ENCODE data around the gene RTL9. TPM values are rescaled to one million over a fixed set of nuclear protein-coding genes. Genes with fewer than 3 reads are reported as not detected.
"Not testable (repeated sequence)": the region's sequence is repeated elsewhere in the genome, so short reads cannot be mapped to it uniquely, and the experiment has no call there.

The RTL9 gene
- total RNA-seq, 2 experiments from 2014 or later: not detected

DNA sequence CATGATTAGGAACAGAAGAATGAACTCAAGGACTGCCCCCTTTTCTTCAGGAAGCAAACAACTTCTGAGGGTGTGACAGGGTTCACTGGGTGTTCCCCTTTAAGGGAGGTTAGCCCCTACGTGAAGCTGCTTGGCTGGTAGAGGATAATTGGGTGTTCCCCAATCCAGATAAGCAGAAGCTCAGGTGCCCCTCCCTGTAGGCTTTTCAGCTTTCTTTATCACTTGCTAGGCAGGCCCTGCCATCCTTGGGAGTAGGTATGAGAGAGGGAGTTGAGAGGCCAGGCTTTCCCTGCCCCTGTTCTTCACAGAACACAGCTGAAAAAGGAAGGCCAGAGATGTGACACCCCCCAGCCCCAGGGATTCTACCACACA is 44.2 kb downstream of the RTL9 start:
- POLR2A ChIA-PET: no interaction called here
- CTCF ChIA-PET: interaction anchor here (2.1 kb wide), 1 partner anchor 10 kb away, joined by 6 read pairs; no protein-coding TSS in a partner anchor

DNA sequence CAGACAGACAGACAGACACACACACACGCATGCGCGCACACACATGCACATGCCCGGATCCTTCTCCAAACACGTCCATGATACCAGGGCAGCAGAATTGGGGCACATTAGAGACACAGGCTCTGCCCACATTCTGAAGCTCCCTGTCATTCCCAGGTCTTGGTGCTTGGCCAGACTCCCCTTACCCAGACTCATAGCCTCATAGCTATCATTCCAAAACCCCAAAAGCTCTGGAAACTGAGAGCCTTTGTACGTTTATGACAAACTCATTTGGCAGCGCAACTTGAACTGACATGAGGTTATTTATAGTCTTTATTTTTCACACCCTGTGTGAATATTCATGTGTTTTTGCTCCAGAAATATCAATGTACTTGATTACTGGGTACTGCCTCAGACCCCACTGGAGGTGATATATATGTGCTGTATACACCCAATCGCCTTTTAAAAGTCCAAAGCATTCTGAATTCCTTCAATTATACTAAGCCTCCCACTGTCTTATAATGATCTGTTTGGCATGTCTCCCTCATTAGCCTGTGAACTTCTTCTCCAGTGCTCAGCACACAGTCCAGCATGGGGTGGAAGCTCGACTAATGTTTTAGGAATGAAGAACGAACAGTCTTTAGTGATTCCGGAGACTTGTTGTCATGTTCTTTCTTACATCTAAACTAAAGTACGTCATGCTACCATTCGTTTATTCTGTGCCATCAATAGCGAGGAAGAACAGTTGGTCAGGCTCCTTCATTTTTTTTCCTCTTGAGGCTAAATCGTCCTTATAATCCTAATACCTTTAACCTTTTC is 45.0 kb downstream of the RTL9 start:
- CTCF ChIA-PET: interaction anchor here (1.0 to 2.1 kb wide), 2 partner anchors 9 to 238 kb away, joined by 3 to 6 read pairs; no protein-coding TSS in a partner anchor
- POLR2A ChIA-PET: no interaction called here

GRCh38 chrX:110404376-110404775 is 45.7 kb downstream of the RTL9 start:
- CTCF ChIA-PET: interaction anchor here (1.0 to 2.1 kb wide), 2 partner anchors 9 to 239 kb away, joined by 3 to 6 read pairs; no protein-coding TSS in a partner anchor
- POLR2A ChIA-PET: no interaction called here

DNA sequence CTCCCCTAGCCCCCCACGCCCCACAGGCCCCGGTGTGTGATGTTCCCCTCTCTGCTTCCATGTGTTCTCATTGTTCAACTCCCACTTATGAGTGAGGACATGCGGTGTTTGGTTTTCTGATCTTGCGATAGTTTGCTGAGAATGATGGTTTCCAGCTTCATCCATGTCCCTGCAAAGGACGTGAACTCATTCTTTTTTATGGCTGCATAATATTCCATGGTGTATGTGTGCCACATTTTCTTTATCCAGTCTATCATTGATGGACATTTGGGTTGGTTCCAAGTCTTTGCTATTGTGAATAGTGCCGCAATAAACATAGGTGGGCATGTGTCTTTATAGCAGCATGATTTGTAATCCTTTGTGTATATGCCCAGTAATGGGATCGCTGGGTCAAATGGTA is 47.6 kb downstream of the RTL9 start:
- POLR2A ChIA-PET, CTCF ChIA-PET: not testable (repeated sequence)

GRCh38 chrX:110406822-110407221 is 48.2 kb downstream of the RTL9 start:
- CTCF ChIA-PET: interaction anchor here (8.7 kb wide), 1 partner anchor 246 kb away, joined by 74 read pairs; no protein-coding TSS in a partner anchor
- POLR2A ChIA-PET: no interaction called here

GRCh38 chrX:110407910-110408545 is 49.4 kb downstream of the RTL9 start:
- ChIA-PET POLR2A (no interaction called here), CTCF (interaction anchor here (0.7 to 8.7 kb wide), 8 partner anchors 218 to 371 kb away, joined by 3 to 74 read pairs (median 4); no protein-coding TSS in a partner anchor)

Other genes with a start within 250 kb of the RTL9 start
- gene AMMECR1, start 40.8 kb upstream of the RTL9 start, total RNA-seq: 10 to 100 TPM; 16.6 to 16.7 TPM

Data from activated CD8-positive, alpha-beta memory T cell treated with anti-CD3 and anti-CD28 coated beads for 36 hours (primary cell).